SK-N-SH (cell line): Measurements from ENCODE around the gene RASA3. TPM values are rescaled to one million over a fixed set of nuclear protein-coding genes. Genes with fewer than 3 reads are reported as not detected.

ENCODE experiments used
- CTCF ChIA-PET: fragments of 300-600, 350-600 bp; formaldehyde crosslinking; extraction: SDS; loops from one replicate; lab custom pipeline; 2021; lab: Yijun Ruan, JAX
- POLR2A ChIA-PET: fragments of 350-600 bp; sonication (Branson Sonifier 250); formaldehyde crosslinking; extraction: SDS; loops from one replicate; lab custom pipeline; 2020; ENCODE audit warnings: antibody characterized with exemption, inconsistent platforms; lab: Yijun Ruan, JAX
- DNase-seq: peaks from one replicate; pipeline ENCODE4 v3.0.0; 2012
- H2AFZ ChIP-seq: fragments of 200-600 bp; sonication (generic); 2 replicates; pipeline ENCODE4 v1.8.1; 2016; ENCODE audit warnings: antibody characterized with exemption, mild to moderate bottlenecking, low read depth
- H3F3A ChIP-seq: fragments of 200-600 bp; sonication (generic); replicated peaks from 2 replicates; pipeline ENCODE3; 2016; ENCODE audit warnings: antibody characterized with exemption, mild to moderate bottlenecking; ENCODE audit not compliant: insufficient read depth
- H3K27ac ChIP-seq, 2 experiments: fragments of 200-500 bp in 1 of 2; fragments of 200-600 bp in 1 of 2; sonication (Bioruptor generic) in 1 of 2; sonication (generic), shearing (Covaris generic) in 1 of 2; 2 replicates each; pipeline versions ENCODE4 v1.5.1 to v1.6.1; 2014 to 2016; ENCODE audit warnings: low read depth in 2 of 2, inconsistent platforms in 1 of 2, low read length in 1 of 2, mild to moderate bottlenecking in 1 of 2, mixed read lengths in 1 of 2
- H3K27me3 ChIP-seq: fragments of 200-600 bp; sonication (generic), shearing (Covaris generic); 2 replicates; pipeline ENCODE4 v1.6.1; 2016; ENCODE audit warnings: mixed run types; ENCODE audit not compliant: insufficient read depth
- H3K36me3 ChIP-seq, 2 experiments: fragments of 200-500 bp in 1 of 2; fragments of 200-600 bp in 1 of 2; sonication (Bioruptor generic) in 1 of 2; sonication (generic) in 1 of 2; replicated peaks in 1 of 2; 2 replicates each; pipeline versions ENCODE3 to v1.5.1; 2014 to 2016; ENCODE audit warnings: low read length in 1 of 2, mild to moderate bottlenecking in 1 of 2; ENCODE audit not compliant: insufficient read depth in 2 of 2, control insufficient read depth in 1 of 2
- H3K4me1 ChIP-seq, 2 experiments: fragments of 200-500 bp in 1 of 2; fragments of 200-600 bp in 1 of 2; sonication (Bioruptor generic) in 1 of 2; sonication (generic), shearing (Covaris generic) in 1 of 2; 2 replicates each; pipeline versions ENCODE4 v1.5.1 to v1.6.1; 2014 to 2016; ENCODE audit warnings: low read depth in 1 of 2, low read length in 1 of 2, mixed run types in 1 of 2; ENCODE audit not compliant: insufficient read depth in 2 of 2, control insufficient read depth in 1 of 2
- H3K4me2 ChIP-seq: fragments of 200-600 bp; sonication (generic), shearing (Covaris generic); 2 replicates; pipeline ENCODE4 v1.6.1; 2017; ENCODE audit warnings: mixed run types
- H3K4me3 ChIP-seq, 2 experiments: fragments of 200-500 bp in 1 of 2; fragments of 200-600 bp in 1 of 2; sonication (Bioruptor generic) in 1 of 2; sonication (generic), shearing (Covaris generic) in 1 of 2; 2 replicates each; pipeline versions ENCODE4 v1.5.1 to v1.8.1; 2014 to 2016; ENCODE audit warnings: low read depth in 2 of 2, inconsistent platforms in 1 of 2, low read length in 1 of 2, mild to moderate bottlenecking in 1 of 2, mixed read lengths in 1 of 2, moderate library complexity in 1 of 2
- H3K79me2 ChIP-seq: fragments of 200-600 bp; sonication (generic); 2 replicates; pipeline ENCODE4 v1.8.1; 2017; ENCODE audit warnings: mild to moderate bottlenecking; ENCODE audit not compliant: insufficient read depth
- H3K9ac ChIP-seq: fragments of 200-600 bp; sonication (generic); 2 replicates; pipeline ENCODE4 v1.6.1; 2017; ENCODE audit warnings: mixed run types
- H3K9me2 ChIP-seq: fragments of 200-600 bp; sonication (generic); 2 replicates; pipeline ENCODE4 v1.6.1; 2017; ENCODE audit warnings: mixed run types
- H3K9me3 ChIP-seq: fragments of 200-600 bp; sonication (generic); 2 replicates; pipeline ENCODE4 v1.6.1; 2017; ENCODE audit warnings: mixed run types, mild to moderate bottlenecking, moderate library complexity
- H4K20me1 ChIP-seq: fragments of 200-600 bp; sonication (generic); 2 replicates; pipeline ENCODE4 v1.6.1; 2017; ENCODE audit warnings: mild to moderate bottlenecking, mixed run types; ENCODE audit not compliant: insufficient read depth
- CHD2 ChIP-seq: fragments of 150-350 bp; IDR thresholded peaks from 2 replicates; pipeline ENCODE4 v1.6.1; 2018; ENCODE audit warnings: low read length; ENCODE audit not compliant: partially characterized antibody
- GABPA ChIP-seq: IDR thresholded peaks from 2 replicates; pipeline ENCODE4 v1.4.0; 2012; ENCODE audit warnings: low read depth, mild to moderate bottlenecking
- IRF3 ChIP-seq: fragments of 150-350 bp; IDR thresholded peaks from 2 replicates; pipeline ENCODE4 v1.6.1; 2016; ENCODE audit warnings: mild to moderate bottlenecking, low read depth, low read length
- MAX ChIP-seq: IDR thresholded peaks from 2 replicates; pipeline ENCODE4 v1.4.0; 2012; ENCODE audit warnings: low read depth
- MEF2A ChIP-seq: IDR thresholded peaks from 2 replicates; pipeline ENCODE4 v1.4.0; 2012; ENCODE audit warnings: low read depth, borderline replicate concordance
- NRF1 ChIP-seq: IDR thresholded peaks from 2 replicates; pipeline ENCODE4 v1.6.1; 2012; ENCODE audit warnings: low read depth, mild to moderate bottlenecking, low read length
- RFX5 ChIP-seq: IDR thresholded peaks from 2 replicates; pipeline ENCODE4 v1.6.1; 2012; ENCODE audit warnings: mild to moderate bottlenecking, improper control_type of control experiment, low read length
- SMC3 ChIP-seq: IDR thresholded peaks from 2 replicates; pipeline ENCODE4 v1.6.1; 2012; ENCODE audit warnings: low read depth, low read length, improper control_type of control experiment
- TAF1 ChIP-seq: IDR thresholded peaks from 2 replicates; pipeline ENCODE4 v1.6.1; 2012; ENCODE audit warnings: low read depth, mild to moderate bottlenecking, low read length, moderate library complexity, borderline replicate concordance
- TCF12 ChIP-seq: IDR thresholded peaks from 2 replicates; pipeline ENCODE4 v1.4.0; 2012
- TEAD4 ChIP-seq: IDR thresholded peaks from 2 replicates; pipeline ENCODE4 v1.4.0; 2012; ENCODE audit warnings: mild to moderate bottlenecking, borderline replicate concordance; ENCODE audit not compliant: insufficient read depth
- USF1 ChIP-seq: IDR thresholded peaks from 2 replicates; pipeline ENCODE4 v1.4.0; 2012; ENCODE audit warnings: low read depth, borderline replicate concordance
- USF2 ChIP-seq: fragments of 150-350 bp; IDR thresholded peaks from 2 replicates; pipeline ENCODE4 v1.6.1; 2017; ENCODE audit warnings: antibody characterized with exemption, low read length, low read depth, borderline replicate concordance
- WGBS: methylation state at CpG from one replicate; pipeline ENCODE4 v1.1.6; 2017; ENCODE audit warnings: low lambda C conversion rate; 5-methylcytosine and 5-hydroxymethylcytosine counted together
- polyA plus RNA-seq, 3 experiments: library from polyadenylated mRNA; depleted of rRNA; stranded (reverse); fragments of >200 nt; gene quantifications; 2 replicates each; pipeline ENCODE4 v1.2.3, GENCODE V29; 2012

RASA3 gene
- polyA plus RNA-seq, 1 of the 3 experiments (the other 2 are of a cell fraction): 25.1 TPM

- ChIA-PET CTCF (no interaction called here), POLR2A (no interaction called here)
- WGBS: 91% methylated on average over 20 of the region's 22 CpGs
Measured at GRCh38 chr13:113958373-113958772, 174.1 kb downstream of the RASA3 start.

GRCh38 chr13:113956571-113956970 lies 175.9 kb downstream of the RASA3 start:
- H3K9me3 ChIP-seq: peaks cover 15% of the 10 kb centered on the region; the same call in 1 of the 2 replicates
- CTCF ChIA-PET: no interaction called here
- no peaks in the 10 kb centered on the region for H3K9me2 ChIP-seq
- TF ChIP-seq NRF1 (no peak), TCF12 (no peak)
- H3K27ac ChIP-seq: no peak overlapping the region
- no peak overlapping the region for H3K9ac ChIP-seq
- no peaks in the 10 kb centered on the region for H3F3A ChIP-seq
- no peaks in the 10 kb centered on the region for H3K4me1 ChIP-seq
- H3K79me2 ChIP-seq: no peaks in the 10 kb centered on the region
- POLR2A ChIA-PET: no interaction called here
- no peak overlapping the region for H3K4me2 ChIP-seq
- no peaks in the 10 kb centered on the region for H4K20me1 ChIP-seq
- no peaks in the 10 kb centered on the region for H3K36me3 ChIP-seq
- no peak overlapping the region for H2AFZ ChIP-seq
- no peak for DNase-seq
- H3K27me3 ChIP-seq: no peaks in the 10 kb centered on the region
- no peak overlapping the region for H3K4me3 ChIP-seq
- 91% methylated on average over 12 of the region's 14 CpGs for WGBS

More at GRCh38 chr13:113958373-113958772, 174.1 kb downstream of the RASA3 start:
- no peak for DNase-seq
- no peak overlapping the region for H3K9ac ChIP-seq
- no peaks in the 10 kb centered on the region for H3K79me2 ChIP-seq
- H3K27ac ChIP-seq: no peak overlapping the region
- H3F3A ChIP-seq: no peaks in the 10 kb centered on the region
- no peaks in the 10 kb centered on the region for H3K27me3 ChIP-seq
- no peak overlapping the region for H3K4me3 ChIP-seq
- no peaks in the 10 kb centered on the region for H3K4me1 ChIP-seq
- H3K36me3 ChIP-seq: no peaks in the 10 kb centered on the region
- no peaks in the 10 kb centered on the region for H4K20me1 ChIP-seq
- TF ChIP-seq IRF3: no peak
- TF ChIP-seq RFX5: no peak
- no peak for TF ChIP-seq TEAD4
- TF ChIP-seq MEF2A: no peak
- TF ChIP-seq CHD2: no peak
- no peak for TF ChIP-seq TAF1
- no peak for TF ChIP-seq USF1
- TF ChIP-seq SMC3: no peak
- no peak for TF ChIP-seq GABPA
- no peak for TF ChIP-seq MAX
- TF ChIP-seq USF2: no peak
- no peak overlapping the region for H2AFZ ChIP-seq
- H3K4me2 ChIP-seq: no peak overlapping the region
- H3K9me3 ChIP-seq: peaks cover 15% of the 10 kb centered on the region; the same call in 1 of the 2 replicates
- H3K9me2 ChIP-seq: no peaks in the 10 kb centered on the region
